NCI-H128 (cell line): Measurements from ENCODE around the gene PARP4.
"Not testable (repeated sequence)": the region's sequence is repeated elsewhere in the genome, so short reads cannot be mapped to it uniquely, and the experiment has no call there.

ENCODE experiments used
- DNase-seq: peaks from one replicate; lab custom pipeline; 2025; ENCODE audit not compliant: unreplicated experiment; lab: John Stamatoyannopoulos, UW

PARP4 gene

GRCh38 chr13:24512197-24512907, at the start of gene PARP4:
PARP4 (minus strand) TSS chr13:24512778; CDS start chr13:24503776, 9,002 bp downstream.
- DNase-seq: no peak

GRCh38 chr13:24560579-24561187, 48.1 kb upstream of the PARP4 start:
- DNase-seq: not testable (repeated sequence)

- DNase-seq: not testable (repeated sequence)
Measured at GRCh38 chr13:24559431-24560218, 47.0 kb upstream of the PARP4 start.

GRCh38 chr13:24557081-24557480, 44.5 kb upstream of the PARP4 start:
- DNase-seq: no peak

GRCh38 chr13:24553892-24554291, 41.3 kb upstream of the PARP4 start:
- not testable (repeated sequence) for DNase-seq

GRCh38 chr13:24541476-24542352, 29.1 kb upstream of the PARP4 start:
- DNase-seq: not testable (repeated sequence)

GRCh38 chr13:24541127-24541475, 28.5 kb upstream of the PARP4 start:
- no peak for DNase-seq

- no peak for DNase-seq
Measured at GRCh38 chr13:24540236-24541126, 27.9 kb upstream of the PARP4 start.

- DNase-seq: no peak
Measured at GRCh38 chr13:24539500-24540165, 27.1 kb upstream of the PARP4 start.

- no peak for DNase-seq
Measured at GRCh38 chr13:24529478-24529877, 16.9 kb upstream of the PARP4 start.

- no peak for DNase-seq
Measured at GRCh38 chr13:24528816-24529398, 16.3 kb upstream of the PARP4 start.

GRCh38 chr13:24527266-24527775, 14.7 kb upstream of the PARP4 start:
- no peak for DNase-seq

- no peak for DNase-seq
Measured at GRCh38 chr13:24520733-24521132, 8.2 kb upstream of the PARP4 start.

- no peak for DNase-seq
Measured at GRCh38 chr13:24516919-24517318, 4.3 kb upstream of the PARP4 start.

GRCh38 chr13:24512908-24513213, 283 bp upstream of the PARP4 start:
- no peak for DNase-seq

- DNase-seq: no peak
Measured at GRCh38 chr13:24511816-24512196, 772 bp downstream of the PARP4 start.

- DNase-seq: no peak
Measured at GRCh38 chr13:24511019-24511815, 1.4 kb downstream of the PARP4 start.

- no peak for DNase-seq
Measured at GRCh38 chr13:24506698-24507335, 5.8 kb downstream of the PARP4 start.
